ENCODE results near the gene ADD2.

The ADD2 gene

DNA sequence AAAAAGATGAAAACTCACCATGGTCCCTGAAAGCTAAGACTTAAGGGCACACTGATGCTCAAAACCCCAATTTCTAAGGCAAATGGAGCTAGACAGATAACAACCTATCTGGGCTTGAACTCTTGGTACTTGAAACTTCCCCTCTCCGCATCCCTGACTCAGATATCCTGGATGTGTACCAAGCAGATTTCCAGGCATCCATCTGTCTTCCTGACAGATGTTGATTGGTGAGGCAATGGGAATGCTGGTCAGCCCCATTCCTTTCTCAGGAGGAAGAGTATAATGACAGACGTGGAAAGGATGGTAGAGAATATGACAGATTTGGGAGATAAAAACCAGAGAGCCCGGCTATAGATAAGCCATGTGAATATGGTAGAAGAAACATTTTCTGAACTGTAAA lies 69.2 kb downstream of the ADD2 start:
- no peak for DNase-seq (ENCODE audit: low spot score)

DNA sequence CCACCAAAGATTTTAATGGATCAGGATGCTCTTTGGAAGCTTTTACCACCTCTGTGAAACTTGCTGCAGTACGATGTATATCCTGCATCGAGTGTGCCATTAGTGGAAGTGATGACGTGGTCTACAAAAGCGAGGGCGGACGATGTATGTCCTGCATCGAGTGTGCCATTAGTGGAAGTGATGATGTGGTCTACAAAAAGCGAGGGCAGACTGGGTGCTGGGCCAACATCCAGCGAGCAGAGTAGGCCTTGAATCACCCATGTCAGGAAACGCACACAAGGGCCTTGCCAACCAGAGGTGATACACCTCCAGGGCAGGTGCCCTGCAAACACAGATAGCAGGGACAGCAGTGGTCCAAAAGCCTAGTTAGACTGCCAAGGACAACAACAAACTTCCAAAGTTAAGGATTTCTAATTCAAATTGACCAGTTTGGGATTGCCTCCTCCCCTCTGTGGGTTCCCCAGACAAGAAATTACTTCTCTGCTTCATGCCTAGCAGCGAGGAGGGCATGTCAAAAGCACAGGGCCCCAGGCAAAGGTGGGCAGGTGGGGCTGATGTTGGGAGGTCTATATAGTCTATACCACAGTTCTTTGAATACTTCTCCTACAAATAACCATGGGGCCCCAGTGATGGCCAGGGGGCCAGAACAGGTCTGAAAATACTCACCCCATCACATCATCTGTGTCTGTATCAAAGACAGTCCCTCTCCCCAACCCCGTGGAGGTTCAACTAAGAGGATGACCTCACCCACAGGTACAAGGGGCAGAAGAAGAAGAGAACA lies 70.2 kb downstream of the ADD2 start:
- no peak for DNase-seq (ENCODE audit: low spot score)

DNA sequence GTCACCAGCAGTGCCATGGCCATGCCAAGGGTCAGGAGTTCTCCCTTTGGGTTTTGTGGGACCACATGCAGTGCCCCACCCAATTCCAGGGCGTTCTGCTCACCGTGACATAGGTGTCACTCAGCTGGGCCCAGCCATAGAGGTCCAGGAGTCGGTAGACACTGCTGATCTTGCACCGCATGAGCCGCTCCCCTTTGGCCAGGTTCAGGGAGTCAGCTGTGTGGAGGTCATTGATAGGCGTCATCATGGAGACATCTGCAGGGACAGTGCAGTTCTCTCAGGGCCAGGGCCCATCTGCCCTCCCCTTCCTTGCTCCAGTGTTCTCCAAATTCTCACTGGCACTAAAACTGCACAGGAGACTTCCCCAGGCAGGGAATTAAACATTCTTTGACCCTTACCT lies 71.9 kb downstream of the ADD2 start:
- DNase-seq (ENCODE audit: low spot score), result no peak

DNA sequence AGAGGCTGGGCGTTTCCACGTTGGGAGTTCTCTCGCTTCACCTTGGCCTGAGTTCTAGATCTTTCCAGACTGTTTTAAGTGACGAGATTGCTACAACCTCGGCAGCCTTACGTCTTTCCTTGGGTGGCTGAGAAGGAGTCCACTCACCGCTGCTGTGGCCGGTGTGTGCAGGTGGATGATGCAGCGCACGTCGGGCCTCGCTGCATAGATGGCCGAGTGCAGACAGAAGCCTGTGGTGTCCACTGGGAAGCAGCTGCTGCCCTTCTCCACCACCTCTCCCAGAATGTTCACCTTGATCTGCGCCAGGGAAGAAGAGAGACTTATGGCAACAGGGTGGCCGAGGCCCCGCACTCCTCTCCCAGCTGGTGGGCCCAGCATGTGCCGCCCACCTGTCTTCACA lies 75.7 kb downstream of the ADD2 start:
- DNase-seq (ENCODE audit: low spot score), result no peak

DNA sequence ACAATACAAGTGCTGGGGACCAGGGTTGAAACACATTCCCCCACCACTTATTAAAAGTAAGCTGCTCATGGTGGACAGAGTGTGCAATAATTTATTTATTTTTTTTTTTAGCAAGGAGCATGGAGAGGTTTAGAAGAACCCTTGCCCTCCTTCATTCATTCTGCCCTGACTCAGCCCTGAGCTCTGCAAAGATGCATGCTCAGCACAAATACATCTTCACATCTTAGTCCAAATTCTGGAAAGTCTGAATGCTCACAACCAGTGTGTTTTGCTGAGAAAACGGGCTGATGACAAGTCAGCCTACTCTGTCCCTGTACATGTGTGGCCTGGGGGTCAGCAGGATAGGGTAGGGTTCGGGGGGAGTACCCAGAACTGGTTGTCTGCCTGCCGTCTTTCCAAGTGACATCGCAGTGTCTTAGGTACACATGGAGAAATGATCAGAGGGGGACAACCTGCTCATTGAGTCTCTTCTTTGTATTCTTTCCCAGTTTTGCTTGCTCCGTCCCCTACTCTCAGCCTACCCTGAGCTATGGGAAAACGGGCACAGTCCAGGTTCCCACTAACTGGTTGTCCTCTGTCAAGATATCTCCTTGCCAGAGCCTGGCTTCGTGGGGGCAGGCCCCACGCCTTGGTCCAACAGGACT lies 76.4 kb downstream of the ADD2 start:
- DNase-seq (ENCODE audit: low spot score), result no peak

DNA sequence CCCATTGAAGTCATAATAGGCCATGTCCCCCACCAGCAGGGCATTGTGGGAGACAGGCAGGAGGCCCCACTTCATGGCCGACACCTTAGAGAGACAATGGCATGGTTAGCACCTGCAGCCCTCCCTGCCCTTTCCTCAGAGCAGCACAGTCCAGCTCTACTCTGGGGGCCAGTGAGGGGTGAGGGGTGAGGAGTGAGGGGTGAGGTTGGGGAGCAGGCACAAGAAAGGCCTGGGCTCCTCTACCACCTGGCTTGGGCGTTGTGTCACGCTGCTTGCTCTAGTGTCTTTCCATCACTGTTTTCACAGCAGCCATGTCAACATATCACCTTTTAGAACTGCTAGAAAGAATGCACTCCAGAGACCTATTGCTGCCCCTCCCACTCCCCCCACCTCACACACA lies 77.2 kb downstream of the ADD2 start:
- DNase-seq (ENCODE audit: low spot score), result no peak

DNA sequence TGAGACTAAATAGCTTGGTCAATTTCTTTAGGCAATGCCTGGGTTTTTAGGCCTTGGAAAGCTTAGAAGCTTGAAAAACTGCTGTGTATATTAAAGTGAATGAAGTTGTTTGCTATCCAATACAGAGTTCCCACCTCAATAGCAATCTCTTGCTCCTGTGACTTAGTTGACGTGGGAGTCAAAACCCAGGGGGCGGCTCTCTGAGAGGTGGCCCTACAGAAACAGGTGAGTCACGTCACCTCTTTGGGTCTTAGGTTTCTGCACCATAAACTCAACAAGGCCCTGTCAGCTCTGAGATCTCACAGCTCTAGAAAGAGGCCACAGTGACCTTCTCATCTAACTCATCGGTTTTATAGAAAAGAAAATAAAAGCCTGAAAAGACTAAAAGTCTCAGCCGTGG lies 79.6 kb downstream of the ADD2 start:
- no peak for DNase-seq (ENCODE audit: low spot score)

DNA sequence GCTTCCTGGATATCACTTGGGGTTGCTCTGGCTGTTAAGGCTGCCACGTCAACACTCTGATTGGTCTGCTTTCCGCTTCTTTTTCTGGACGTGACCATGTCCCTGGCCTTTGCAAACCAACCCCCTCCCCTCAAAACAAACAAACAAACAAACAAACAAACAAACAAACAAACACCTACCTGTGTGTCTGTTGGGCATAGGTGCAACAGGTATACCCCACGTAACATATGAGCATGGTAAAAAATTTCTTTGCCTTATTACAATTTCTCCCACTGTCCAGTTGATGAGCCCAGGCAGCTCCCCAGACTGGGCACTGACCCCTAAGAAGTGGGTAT lies 80.6 kb downstream of the ADD2 start:
- DNase-seq (ENCODE audit: low spot score), result no peak

DNA sequence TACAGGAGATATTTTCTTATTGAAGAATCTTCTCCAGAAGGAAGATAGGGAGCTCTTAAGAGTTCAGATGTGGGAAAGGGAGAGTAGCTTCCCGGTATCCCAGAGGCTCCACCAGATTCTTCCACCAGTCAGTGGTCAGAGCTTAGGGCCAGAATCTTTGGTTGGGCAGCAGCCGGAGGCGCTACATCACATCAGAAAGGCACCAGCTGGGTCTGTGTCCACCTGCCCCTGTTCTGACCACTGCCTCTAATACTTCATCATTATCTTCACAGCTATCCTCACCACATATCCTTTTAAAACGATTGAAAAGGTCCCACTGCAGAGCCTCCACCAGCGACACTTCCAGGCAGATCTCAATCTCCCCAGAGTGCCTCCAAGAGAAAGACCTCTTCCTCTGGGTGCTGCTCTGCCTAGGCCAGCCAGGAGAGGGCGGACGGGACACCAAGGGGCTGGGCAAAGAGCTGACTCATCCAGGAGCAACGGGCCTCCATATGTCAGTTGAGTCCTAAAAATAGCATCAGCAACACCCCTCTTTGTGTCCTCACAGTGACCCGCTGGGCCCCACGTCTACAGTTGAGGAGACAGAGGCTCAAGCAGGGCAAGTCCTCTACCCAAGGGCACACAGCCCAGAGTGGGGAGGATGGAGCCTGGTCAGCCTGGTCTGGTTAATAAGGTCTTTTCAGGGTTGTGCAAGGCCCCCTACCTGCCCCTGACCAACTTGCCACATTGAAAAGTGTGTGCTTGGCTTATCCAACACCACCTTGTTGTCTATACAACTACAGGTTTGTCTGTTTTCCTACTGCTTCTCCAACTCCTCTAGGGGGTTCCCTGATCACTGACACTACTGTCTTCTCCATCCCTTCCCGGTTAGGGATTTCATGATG lies 81.2 kb downstream of the ADD2 start:
- DNase-seq (ENCODE audit: low spot score), result peak; percentile 84

DNA sequence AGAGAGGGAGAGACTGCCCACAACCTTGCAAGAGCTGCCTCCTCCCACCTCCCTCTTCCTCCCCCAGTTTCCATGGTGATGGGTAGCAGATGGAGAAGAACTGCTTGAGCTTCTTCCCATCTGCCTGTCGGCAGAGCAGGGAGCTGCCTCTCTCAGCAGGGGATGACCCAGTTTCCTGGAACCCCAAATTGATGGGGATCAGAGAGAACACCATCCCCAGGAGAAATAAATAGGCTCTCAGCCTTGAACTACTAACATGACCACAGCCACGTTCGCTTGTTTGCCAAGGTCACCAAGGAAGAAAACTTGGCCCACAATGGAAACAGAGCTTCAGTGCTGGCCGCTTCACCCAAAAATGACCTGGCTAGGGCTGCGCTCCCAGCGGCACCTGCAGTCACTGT lies 82.2 kb downstream of the ADD2 start:
- DNase-seq (ENCODE audit: low spot score), result no peak

DNA sequence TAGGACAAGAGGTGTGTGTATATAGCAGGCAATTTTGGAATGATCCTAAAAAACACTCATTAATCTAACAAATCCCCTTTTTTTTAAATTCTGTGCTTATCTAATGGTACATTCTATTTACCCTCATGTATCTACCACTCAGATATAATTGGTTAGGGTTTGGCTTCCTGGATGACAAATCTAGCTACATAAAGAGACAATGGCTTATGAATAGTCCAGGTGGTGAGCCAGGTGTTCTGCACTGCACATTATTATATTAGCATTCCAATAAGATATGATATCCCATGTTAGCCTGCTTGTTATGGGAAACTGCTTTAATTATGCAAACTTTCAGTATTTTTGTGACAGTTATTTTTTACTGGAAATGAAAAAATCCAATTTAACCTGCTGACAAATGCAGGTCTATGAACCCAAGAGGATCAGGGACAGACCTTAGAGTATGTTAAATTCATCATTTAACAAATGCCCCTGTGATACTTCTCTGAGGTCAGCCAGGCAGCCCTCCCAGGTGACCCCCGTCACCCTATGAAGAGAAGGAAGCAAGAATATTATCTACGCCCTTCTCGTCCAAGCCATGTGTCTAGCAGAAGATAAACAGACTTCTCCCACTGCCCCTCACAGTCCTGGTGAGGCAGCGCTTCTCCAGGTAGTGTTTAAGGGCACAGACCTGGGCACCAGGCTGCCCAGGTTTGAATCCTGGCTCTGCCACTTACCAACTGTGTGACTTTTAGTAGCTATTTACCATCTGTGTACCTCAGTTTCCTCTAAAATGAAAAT lies 83.0 kb downstream of the ADD2 start:
- DNase-seq (ENCODE audit: low spot score), result no peak

DNA sequence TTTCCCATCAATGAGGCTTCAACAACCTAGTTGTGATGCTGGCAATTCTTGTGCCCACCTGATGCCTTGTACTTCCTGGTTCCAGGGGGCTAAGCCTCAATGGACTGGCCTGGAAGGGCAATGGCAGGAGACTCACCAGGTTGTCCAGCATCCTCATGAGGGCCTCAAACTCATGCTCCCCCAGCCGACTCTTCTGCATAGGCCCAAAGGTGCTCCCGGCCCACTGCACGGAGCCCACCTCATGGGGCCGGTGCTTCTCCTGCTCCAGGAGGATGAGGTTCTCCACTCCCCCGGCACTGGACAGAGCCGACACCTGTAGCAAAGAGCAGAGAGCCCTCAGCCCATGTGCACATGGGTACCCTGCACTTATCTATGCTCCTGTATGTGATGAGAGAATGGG lies 84.5 kb downstream of the ADD2 start:
- no peak for DNase-seq (ENCODE audit: low spot score)

DNA sequence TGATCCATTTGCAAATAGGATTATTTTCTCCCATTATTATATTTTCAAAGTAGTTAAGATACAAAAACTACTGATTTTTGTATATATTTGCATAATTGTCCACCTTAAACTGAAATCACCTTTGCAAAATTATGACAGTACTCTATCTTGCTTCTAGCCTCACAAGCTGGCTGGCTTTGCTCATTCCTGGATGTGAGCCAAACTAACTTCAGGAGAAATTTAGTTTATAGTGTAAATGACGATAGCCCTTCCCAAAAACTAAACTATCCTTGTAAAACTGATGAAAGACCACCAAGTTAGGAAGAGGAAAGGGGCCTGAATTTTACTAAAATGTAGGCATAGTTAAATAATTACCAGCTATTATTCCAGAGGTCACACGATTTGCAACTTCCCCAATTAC lies 87.3 kb downstream of the ADD2 start:
- no peak for DNase-seq (ENCODE audit: low spot score)

DNA sequence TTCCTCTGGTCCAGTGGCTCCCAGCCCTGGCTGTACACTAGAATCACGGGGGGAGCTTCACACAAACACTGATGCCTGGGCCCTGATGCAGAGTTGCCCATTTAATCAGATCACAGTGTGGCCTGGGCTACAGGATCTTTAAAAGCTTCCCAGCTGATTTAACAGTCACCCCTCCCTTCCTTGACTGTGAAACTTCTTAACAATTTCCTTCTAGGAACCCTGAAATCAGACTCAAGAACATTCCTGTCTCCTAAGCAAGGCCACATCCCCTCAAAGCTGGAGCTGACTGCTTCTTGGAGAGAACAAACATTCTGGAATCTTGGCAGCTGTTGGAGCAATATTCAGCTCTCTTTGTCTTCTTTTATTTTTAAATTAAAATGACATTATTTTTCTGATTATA lies 88.7 kb downstream of the ADD2 start:
- DNase-seq (ENCODE audit: low spot score), result no peak

DNA sequence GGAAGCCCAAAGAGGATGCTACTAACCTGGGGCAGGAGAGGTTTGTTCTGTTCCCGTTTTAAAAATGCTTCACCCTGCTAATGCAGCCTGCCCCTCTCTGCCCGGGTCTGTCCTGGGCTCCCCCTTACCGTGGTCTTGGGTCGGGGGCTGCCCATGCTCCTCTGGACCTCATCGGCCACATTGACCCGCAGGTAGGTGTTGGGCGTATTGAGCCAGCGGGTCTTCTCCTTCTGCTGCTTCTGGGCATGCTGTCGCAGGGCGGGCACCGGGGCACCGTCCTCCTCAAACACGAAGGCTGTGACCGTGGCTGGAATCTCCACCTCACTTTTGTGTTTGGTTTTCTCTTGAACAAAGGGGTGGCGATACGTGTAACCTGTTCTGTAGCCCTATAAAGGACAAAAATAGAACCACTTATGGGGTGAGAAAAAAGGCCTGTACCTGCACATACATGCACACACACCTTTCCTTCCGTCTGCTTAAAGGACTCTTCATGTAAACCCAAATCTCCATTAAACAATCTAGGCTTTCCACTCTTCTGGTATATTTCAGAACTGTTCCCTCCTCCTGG lies 89.3 kb downstream of the ADD2 start:
- no peak for DNase-seq (ENCODE audit: low spot score)

DNA sequence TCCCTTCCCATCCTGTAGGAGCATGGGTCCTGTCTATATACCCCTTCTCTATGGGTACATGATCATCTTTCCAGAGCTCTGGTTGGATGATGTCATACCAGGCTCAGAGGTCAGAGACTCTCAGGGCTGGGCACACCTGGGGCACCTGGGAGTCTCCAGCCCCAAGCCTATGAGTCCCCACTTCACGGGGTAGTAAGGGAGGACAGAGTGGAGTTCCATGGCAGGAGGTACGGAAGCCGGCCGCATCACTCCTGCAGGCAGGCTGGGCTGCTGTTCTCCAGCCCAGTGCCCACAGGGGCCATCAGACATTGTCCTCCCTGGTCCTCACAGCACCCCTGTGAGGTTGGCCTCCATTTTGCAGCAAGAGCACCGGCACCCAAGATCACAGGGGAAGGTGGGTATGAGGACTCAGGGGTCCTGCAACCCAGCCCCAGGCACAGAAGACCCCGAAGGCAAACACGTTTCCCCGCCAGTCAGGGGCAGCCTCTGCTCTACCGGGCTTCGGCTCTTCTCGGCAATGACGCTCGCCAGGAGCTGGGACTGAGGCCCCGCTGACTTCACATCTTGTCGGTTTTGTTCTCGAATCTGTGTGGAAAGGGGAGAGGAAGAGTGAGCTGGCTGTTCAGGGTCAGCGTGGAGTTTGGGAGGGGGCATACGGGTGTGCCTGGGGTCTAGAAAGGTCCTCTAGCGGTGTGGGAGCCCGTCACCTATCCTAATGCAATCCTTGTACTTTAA lies 91.5 kb downstream of the ADD2 start:
- no peak for DNase-seq (ENCODE audit: low spot score)

DNA sequence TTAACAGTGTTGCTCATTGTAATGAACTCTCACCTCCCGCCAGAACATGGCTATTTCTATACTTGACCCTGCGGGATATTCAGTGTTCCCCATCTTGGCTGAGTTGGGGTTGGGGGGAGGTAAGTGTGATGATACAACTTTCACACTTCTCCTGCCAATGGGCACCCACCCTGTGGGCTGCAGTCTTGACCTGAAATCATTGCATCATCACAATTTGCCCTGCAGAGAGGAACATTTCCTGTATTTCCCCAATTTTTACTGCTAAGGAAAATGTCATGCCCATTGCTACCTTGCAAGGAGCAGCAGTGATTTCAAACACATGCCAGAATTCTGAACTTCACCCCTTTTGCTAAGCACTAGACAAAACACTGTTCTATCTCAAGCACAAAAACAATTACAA lies 92.1 kb downstream of the ADD2 start:
- no peak for DNase-seq (ENCODE audit: low spot score)

DNA sequence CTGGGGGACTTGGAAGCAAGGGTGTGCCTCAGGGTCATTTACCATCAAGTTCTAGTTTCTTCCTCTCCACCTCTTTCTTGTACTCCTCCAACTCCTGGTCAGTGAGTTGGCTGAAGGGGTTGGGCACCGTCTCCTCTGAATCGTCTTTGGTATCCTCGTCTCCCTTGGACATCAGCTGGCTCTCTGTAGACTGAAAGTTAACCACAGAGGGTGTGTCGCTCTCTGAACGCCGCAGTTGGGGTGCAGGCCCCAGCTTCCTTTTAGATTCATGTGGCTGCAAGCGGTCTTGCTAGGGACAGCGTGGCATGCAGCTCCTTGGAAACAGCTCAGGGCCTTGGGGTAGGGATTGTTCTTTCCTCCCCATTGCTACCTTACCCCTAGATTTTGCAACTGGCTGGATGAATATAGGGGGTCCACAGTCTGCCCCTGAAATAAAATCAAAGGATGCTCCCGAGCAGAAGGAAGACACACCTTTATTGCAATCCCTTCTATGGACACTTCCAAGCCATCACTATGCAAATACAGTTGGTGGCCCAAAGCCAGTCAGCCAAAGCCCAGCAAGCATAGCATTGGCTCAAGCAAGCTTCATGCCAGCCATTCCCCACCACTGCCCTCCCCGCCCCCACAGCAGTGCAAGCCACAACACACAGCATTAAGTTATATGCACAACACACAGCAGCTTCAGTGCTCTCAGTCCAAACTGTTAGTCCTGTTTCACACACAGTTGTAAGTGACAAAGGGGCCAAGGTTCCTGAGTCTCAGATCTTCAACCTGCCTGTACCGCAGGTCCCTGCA lies 93.2 kb downstream of the ADD2 start:
- no peak for DNase-seq (ENCODE audit: low spot score)

DNA sequence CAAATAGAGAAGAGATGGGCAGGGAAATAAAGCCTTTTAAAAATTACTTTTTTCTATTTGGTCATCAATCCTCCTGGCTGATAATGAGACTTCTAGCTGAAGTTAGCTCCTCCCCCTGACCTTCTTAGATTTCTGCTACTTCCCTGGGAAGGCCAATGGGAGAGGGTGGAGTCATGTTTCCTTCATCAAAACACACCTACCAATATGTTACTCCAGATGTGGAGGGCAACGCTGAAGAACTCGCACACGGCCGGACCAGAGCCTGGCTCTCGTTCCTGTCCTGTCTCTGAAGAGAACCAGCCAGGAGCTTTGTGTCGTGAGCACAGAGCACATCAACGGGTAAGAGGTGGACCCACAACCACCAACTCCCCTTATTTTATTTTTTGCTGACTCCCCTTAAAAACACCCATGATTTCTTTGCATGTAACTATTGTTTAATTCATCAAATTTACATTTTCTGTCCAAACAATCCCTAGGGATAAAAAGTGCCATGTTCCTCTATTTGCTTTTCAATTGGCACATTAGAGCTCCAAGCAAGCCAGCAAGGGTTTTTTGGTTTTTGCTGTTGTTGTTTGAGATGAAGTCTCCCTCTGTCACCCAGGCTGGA lies 94.9 kb downstream of the ADD2 start:
- DNase-seq (ENCODE audit: low spot score), result no peak

DNA sequence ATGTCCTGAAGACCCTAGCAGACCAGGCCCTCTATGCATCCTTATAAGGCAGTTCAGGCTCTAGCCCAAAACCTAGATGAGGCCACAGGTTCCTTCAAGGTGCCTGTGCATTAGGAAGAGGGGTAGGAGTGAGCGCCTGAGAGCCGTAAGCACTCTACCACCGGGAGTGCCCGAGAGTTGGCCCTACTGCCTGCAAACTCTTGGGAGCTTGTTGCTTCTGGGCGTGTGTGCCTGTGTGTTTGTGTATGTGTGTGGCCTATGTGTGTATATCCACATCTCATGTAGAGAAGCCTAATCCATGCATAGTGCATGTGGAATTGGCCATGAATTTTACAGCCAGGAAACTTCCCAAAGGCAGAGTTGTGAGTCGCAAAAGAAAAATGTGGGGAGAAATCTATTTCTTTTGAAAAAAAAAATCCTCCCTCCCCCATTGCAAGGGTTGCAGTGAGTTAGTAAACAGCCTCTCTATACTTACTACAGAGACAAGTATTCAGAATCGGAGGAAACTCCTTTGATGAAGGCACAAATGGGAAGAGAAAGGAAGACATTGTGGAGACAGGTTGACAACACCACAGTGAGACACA lies 96.8 kb downstream of the ADD2 start:
- no peak for DNase-seq (ENCODE audit: low spot score)
